Retina (tissue), 1 donor: Measurements from ENCODE around the gene ZNF213.
A peak's percentile ranks its signal among the peaks of the same experiment; 100 is the strongest.

Source experiments
- DNase-seq: peaks from one replicate; pipeline ENCODE4 v3.0.0-alpha.2; 2016

ZNF213 gene

GRCh38 chr16:3101841-3102470 lies 32.9 kb upstream of the ZNF213 start:
- no peak for DNase-seq

- peak; percentile 94 for DNase-seq
Measured at GRCh38 chr16:3106205-3106928, 28.5 kb upstream of the ZNF213 start.

GRCh38 chr16:3112058-3112880 lies 22.6 kb upstream of the ZNF213 start, which contains the start of gene ZNF205:
ZNF205 (plus strand) TSS chr16:3112586; CDS start chr16:3113431, 845 bp downstream.
- DNase-seq: peak; percentile 87

GRCh38 chr16:3112881-3113574 lies 21.8 kb upstream of the ZNF213 start:
- DNase-seq: no peak

- DNase-seq: no peak
Measured at GRCh38 chr16:3113765-3114479, 20.9 kb upstream of the ZNF213 start.

- no peak for DNase-seq
Measured at GRCh38 chr16:3115003-3115402, 19.8 kb upstream of the ZNF213 start.

GRCh38 chr16:3115561-3115960 lies 19.3 kb upstream of the ZNF213 start:
- no peak for DNase-seq

GRCh38 chr16:3118204-3118790 lies 16.5 kb upstream of the ZNF213 start:
- no peak for DNase-seq

GRCh38 chr16:3118846-3119245 lies 16.0 kb upstream of the ZNF213 start:
- DNase-seq: no peak

GRCh38 chr16:3119286-3119685 lies 15.5 kb upstream of the ZNF213 start:
- no peak for DNase-seq

GRCh38 chr16:3119701-3120408 lies 15.0 kb upstream of the ZNF213 start:
- DNase-seq: no peak

GRCh38 chr16:3120435-3120834 lies 14.4 kb upstream of the ZNF213 start:
- DNase-seq: no peak

- no peak for DNase-seq
Measured at GRCh38 chr16:3121851-3122467, 12.9 kb upstream of the ZNF213 start.

GRCh38 chr16:3122926-3123570 lies 11.8 kb upstream of the ZNF213 start:
- DNase-seq: no peak

GRCh38 chr16:3123986-3124886 lies 10.6 kb upstream of the ZNF213 start:
- DNase-seq: peak; percentile 99

GRCh38 chr16:3127745-3128144 lies 7.1 kb upstream of the ZNF213 start:
- DNase-seq: no peak

GRCh38 chr16:3129137-3130131 lies 5.4 kb upstream of the ZNF213 start:
- DNase-seq: peak; percentile 74
